ENCODE results near the gene SPINT2. TPM values are rescaled to one million over a fixed set of nuclear protein-coding genes. Genes with fewer than 3 reads are reported as not detected.

Gene SPINT2
- polyA plus RNA-seq, 1 donor (not counting 4 experiments of a cell fraction or from before 2014, with no cell fraction given) = 363 TPM

- TF ChIP-seq EZH2 (IDR thresholded peaks at IDR 0.05; ENCODE audit: low read length) (no peak), CTCF (optimal IDR thresholded peaks at IDR 0.05 in 1 of 3, IDR thresholded peaks at IDR 0.05 in 1 of 3, conservative IDR thresholded peaks at IDR 0.05 in 1 of 3; ENCODE audit: extremely low read depth in 1 of 3, insufficient read depth in 2 of 3, low read length in 3 of 3) (no peak)
- Histone ChIP-seq H3K9me1 (ENCODE audit: control insufficient read depth, extremely low read depth, insufficient read depth, low read length) (peaks cover 8% of the 10 kb centered on the region), H4K20me1 (ENCODE audit: control insufficient read depth, extremely low read depth, insufficient read depth, low read length) (peaks cover 27% of the 10 kb centered on the region), H3K4me2 (ENCODE audit: control insufficient read depth, extremely low read depth, insufficient read depth, low read depth, low read length) (peak overlapping the region; percentile 99), H3K27ac (ENCODE audit: control insufficient read depth, insufficient read depth, low read length) (peak overlapping the region; percentile 95), H3K27me3 (ENCODE audit: control insufficient read depth, extremely low read depth, insufficient read depth, low read length) (no peaks in the 10 kb centered on the region), H3K9ac (ENCODE audit: control insufficient read depth, extremely low read depth, insufficient read depth, low read length) (peak overlapping the region; percentile 93), H2AFZ (ENCODE audit: control insufficient read depth, low read length) (no peak overlapping the region), H3K9me3 (ENCODE audit: control insufficient read depth, low read depth, low read length) (no peaks in the 10 kb centered on the region), H3K4me1 (ENCODE audit: control insufficient read depth, extremely low read depth, insufficient read depth, low read length) (peaks cover 39% of the 10 kb centered on the region), H3K79me2 (ENCODE audit: control insufficient read depth, insufficient read depth, low read length) (peaks cover 59% of the 10 kb centered on the region), H3K4me3 (ENCODE audit: control insufficient read depth in 2 of 3, extremely low read depth in 1 of 3, insufficient read depth in 2 of 3, low read depth in 1 of 3, low read length in 3 of 3) (peak overlapping the region; percentile 90 to 99 (median 96)), H3K36me3 (ENCODE audit: control insufficient read depth in 2 of 2, extremely low read depth in 1 of 2, insufficient read depth in 2 of 2, low read length in 2 of 2) (peaks cover 0 to 9% of the 10 kb centered on the region in 2 experiments)
- dilution Hi-C loops (cut with MboI; ENCODE audit: extremely low pct_ligation_motif_present, low sequenced_read_pairs) = no loop called here
- FAIRE-seq (peak; percentile 88), DNase-seq (ENCODE audit: low read depth, low spot score) (no peak)
Measured at GRCh38 chr19:38265213-38265861, 964 bp downstream of the SPINT2 start.

- H3K27ac ChIP-seq (ENCODE audit: control insufficient read depth, insufficient read depth, low read length) = peak overlapping the region; percentile 95
- H3K9ac ChIP-seq (ENCODE audit: control insufficient read depth, extremely low read depth, insufficient read depth, low read length) = peak overlapping the region; percentile 93
- peaks cover 43% of the 10 kb centered on the region for H3K4me1 ChIP-seq (ENCODE audit: control insufficient read depth, extremely low read depth, insufficient read depth, low read length)
- H2AFZ ChIP-seq (ENCODE audit: control insufficient read depth, low read length) = no peak overlapping the region
- TF ChIP-seq EZH2 (IDR thresholded peaks at IDR 0.05; ENCODE audit: low read length) (no peak), CTCF (optimal IDR thresholded peaks at IDR 0.05 in 1 of 3, IDR thresholded peaks at IDR 0.05 in 1 of 3, conservative IDR thresholded peaks at IDR 0.05 in 1 of 3; ENCODE audit: extremely low read depth in 1 of 3, insufficient read depth in 2 of 3, low read length in 3 of 3) (no peak)
- no peaks in the 10 kb centered on the region for H3K27me3 ChIP-seq (ENCODE audit: control insufficient read depth, extremely low read depth, insufficient read depth, low read length)
- H3K9me1 ChIP-seq (ENCODE audit: control insufficient read depth, extremely low read depth, insufficient read depth, low read length) = peaks cover 8% of the 10 kb centered on the region
- peaks cover 3 to 15% of the 10 kb centered on the region in 2 experiments for H3K36me3 ChIP-seq (ENCODE audit: control insufficient read depth in 2 of 2, extremely low read depth in 1 of 2, insufficient read depth in 2 of 2, low read length in 2 of 2)
- no peak for DNase-seq (ENCODE audit: low read depth, low spot score)
- H3K4me3 ChIP-seq (ENCODE audit: control insufficient read depth in 2 of 3, extremely low read depth in 1 of 3, insufficient read depth in 2 of 3, low read depth in 1 of 3, low read length in 3 of 3) = peak overlapping the region; percentile 90 to 99 (median 96)
- peaks cover 32% of the 10 kb centered on the region for H4K20me1 ChIP-seq (ENCODE audit: control insufficient read depth, extremely low read depth, insufficient read depth, low read length)
- peak; percentile 66 for FAIRE-seq
- H3K4me2 ChIP-seq (ENCODE audit: control insufficient read depth, extremely low read depth, insufficient read depth, low read depth, low read length) = peak overlapping the region; percentile 99
- dilution Hi-C loops (cut with MboI; ENCODE audit: extremely low pct_ligation_motif_present, low sequenced_read_pairs) = no loop called here
- peaks cover 66% of the 10 kb centered on the region for H3K79me2 ChIP-seq (ENCODE audit: control insufficient read depth, insufficient read depth, low read length)
- H3K9me3 ChIP-seq (ENCODE audit: control insufficient read depth, low read depth, low read length) = no peaks in the 10 kb centered on the region
Measured at GRCh38 chr19:38265921-38266429, 1.6 kb downstream of the SPINT2 start.

All from keratinocyte (primary cell).